GM18873 (cell line): Measurements from ENCODE around the gene KIAA2012.

ENCODE experiments used
- ATAC-seq: cut with Tn5 transposase; IDR thresholded peaks from one replicate; pipeline ENCODE4 v1.9.1; 2021; ENCODE audit warnings: mild to moderate bottlenecking, moderate library complexity, moderate number of reproducible peaks; ENCODE audit not compliant: unreplicated experiment, low FRiP score

Gene KIAA2012

DNA sequence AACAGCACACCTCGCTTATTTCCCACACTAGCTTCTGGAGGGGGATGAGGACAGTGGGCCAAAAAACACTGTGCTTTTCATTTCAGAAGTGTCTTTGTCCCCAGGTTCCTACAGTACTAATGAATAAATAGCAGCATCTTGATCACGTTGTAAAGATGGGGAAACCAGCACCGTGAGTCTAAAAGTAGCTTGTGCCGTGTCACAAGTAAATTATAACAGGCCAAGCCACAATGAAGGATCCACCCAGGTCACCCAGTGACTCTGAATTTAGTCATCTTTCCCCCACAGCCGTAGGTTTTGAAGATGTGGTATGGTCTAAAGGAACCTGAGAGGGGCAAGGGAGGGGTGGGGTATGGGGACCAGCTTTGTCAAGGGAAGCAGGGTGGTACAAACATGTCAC lies 30.6 kb upstream of the KIAA2012 start:
- ATAC-seq, result no peak

DNA sequence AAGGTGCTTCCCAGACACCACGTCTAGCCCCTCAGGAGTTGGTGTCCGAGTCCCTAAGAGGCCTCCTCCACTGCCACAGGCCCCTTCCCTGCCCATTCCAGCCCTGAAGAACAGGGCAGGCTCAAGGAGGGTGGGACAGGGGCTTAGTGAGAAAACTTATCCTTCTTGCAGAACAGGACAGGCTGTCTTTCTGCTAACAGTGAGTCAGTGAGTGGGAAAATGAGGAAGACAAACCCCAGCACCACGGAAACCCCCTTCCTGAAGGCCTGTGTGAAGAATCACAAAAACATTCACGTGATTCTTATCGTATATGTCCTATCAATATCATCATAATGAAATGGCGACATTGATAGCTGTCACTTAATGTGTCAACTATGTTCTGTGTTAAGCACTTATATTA lies 29.6 kb upstream of the KIAA2012 start:
- ATAC-seq, result no peak

DNA sequence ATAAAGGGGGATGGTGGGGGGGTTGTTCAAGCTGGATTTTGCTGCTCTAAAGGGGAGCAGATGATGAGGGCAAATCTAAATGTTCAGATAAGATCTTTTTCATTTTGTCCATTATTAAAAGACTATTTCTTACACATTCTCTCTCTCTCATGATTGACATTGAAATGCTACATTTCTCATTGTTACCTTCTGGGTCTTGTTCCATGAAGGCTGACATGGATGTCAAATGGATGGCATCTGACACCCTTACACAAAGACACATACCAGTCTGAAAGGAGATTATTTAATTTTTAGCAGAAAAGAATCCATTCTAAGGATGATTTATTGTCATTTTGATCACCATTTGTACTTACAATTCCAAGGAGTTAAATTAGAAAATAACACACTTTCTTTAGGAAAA lies 28.3 kb upstream of the KIAA2012 start:
- no peak for ATAC-seq

DNA sequence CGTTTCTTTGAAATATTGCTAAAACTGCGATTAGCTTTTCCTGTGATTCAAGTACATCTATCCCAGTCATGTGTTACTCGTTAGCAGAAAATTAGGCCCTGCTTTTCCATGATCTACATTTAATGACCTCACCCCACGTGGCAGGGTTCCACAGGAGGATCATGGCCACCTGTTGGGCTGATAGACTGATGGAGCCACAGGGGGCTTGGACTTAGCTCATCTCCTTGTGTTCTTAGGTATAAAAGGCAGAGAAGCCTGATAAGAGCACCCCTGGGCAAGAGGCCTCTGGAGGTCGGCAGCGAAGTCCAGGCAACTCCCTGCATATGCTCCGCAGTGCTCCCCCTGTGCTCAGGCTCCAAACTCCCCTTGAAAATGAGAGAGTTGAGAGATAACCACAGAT lies 26.5 kb upstream of the KIAA2012 start:
- no peak for ATAC-seq

DNA sequence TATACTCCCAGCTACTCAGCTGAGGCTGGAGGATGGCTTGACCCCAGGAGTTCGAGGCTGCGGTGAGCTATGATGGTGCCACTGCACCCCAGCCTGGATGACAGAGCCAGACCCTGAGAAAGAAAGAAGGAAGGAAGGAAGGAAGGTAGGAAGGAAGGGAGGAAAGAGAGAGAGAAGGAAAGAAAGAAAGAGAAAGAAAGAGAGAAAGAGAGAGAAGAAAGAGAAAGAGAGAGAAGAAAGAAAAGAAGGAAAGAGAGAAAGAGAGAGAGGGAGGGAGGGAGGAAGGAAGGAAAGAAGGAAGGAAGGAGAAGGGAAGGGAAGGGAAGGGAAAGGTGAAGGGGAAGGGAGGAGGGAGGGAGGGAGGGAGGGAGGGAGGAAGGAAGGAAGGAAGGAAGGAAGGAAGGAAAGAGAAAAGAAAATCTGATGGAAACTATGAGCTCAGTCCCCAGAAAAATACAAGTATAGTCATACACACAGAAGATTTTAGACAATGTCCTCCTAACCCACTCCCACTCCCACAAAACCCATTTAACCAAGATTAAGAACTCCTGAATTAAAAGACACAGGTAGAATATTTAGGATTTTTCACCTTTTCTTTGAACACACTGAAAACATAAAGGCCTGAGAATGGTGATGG lies 23.8 kb upstream of the KIAA2012 start:
- ATAC-seq, result no peak

DNA sequence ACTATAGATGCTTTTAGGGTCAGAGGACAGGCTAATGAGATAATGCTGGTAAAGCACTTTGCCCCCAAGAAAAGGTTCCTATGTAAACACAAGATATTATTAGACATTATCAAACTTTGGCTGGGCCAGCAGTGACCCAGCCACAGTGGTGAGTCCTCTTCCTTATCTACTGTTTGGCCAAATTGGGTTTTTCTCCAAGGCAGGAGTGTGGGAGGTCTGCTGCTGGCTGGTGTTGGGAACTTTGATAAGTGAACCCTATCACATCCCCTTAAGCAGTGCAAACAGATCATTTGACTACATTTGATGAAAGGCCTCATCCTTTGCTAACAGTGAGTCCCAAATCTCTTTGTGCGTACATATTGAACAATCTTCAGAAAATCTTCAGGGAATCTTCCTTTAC lies 23.2 kb upstream of the KIAA2012 start:
- no peak for ATAC-seq

DNA sequence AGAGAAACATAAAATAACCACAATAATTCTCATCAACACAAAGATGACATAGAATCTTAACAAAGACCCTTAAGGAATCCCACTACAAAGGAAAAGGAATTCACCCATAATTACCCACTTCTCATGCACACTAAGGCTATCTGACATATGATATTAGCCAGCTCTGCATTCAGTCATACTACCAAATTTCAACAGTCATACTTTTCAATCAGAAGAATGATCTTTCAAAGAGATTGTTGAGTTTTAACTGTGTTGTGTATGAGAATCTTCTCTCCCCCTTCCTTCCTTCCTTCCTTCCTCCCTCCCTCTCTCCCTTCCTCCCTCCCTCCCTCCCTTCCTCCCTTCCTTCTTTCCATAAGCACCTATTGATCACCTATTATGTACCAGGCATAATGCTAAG lies 22.4 kb upstream of the KIAA2012 start:
- no peak for ATAC-seq

DNA sequence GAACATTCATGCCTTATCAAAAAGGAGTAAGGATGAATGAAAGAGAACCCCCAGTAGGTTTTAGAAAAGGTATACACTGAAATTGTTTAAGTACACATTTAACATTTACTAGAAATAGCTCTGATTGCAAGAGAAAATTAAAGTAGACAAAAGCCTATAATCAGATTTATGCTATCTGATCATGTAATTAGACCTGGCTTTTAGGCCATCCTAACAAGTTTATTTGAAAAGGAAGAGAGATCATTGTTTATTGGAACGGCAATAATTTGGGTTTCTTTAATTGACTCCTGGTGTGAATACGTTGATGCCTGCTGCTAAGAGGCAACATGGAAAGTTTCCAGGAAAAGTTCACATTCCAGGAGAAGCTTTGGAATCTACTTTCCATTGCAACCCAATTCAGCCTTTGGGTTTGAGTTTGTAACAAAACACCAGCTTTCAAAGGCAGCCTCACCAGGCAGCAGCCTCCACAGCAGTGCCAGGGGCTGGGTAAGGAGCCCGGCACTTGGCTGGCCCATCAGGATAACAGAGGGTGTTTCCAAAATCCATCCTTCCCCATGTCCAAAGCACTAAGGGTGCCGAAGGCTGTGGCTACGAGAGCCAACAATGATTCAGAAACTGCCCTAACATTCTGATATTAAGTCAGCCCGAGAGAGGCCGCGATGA lies 21.4 kb upstream of the KIAA2012 start:
- ATAC-seq, result no peak

DNA sequence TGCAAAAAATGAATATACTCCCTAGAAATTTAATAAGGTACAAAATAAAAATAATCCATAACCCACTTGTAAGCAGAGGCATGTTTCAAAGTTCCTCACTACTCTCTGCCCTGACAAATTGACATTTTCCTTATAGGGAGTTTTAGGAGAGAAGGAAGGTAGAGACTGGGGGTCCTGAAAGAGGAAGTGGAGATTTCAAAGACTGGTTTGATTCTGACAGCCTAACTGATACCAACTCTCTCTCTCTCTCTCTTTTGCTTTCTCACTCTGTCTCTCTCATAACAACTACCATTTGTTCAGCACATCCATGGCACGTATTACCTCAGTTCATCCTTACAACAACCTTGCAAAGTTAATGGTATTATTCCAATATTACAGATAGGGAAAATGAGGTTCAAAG lies 20.8 kb upstream of the KIAA2012 start:
- ATAC-seq, result no peak

DNA sequence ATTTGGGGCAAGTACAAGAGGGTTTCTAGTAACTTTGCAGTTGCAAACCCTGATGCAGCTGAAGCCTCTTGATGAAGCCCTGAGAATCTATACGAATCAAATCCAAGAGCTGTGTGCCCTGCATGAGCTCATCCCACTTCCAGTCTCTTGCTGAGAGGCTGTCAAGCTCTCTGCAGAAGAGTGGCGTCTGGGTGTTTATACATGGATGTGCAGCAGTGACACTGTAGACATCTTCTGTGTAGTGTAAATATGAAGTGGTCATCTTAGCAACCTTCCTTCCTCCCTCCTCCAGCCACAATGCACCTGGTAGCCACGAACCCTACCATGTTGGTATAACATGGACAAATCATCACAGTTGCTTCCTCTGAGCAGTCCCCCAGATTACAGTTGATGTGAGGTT lies 18.4 kb upstream of the KIAA2012 start:
- ATAC-seq, result no peak

DNA sequence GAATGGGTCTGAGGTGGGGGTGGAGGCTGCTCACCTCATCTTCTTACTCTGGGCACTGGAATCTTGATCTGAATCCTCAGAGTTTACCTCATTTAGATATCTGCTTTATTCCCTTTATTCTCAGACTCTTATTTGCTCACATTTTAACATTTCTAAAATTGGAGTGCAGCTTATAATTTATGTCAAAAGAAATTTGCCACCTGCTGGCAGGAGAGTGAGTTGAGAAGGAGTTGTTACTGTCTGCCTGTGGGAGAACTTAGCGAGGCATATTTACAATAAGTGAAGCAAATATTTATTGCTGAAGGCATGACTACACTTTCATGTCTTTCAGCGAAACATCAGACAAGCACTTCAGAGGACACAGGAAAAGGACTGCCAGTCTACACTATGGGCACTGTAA lies 16.4 kb upstream of the KIAA2012 start:
- no peak for ATAC-seq

DNA sequence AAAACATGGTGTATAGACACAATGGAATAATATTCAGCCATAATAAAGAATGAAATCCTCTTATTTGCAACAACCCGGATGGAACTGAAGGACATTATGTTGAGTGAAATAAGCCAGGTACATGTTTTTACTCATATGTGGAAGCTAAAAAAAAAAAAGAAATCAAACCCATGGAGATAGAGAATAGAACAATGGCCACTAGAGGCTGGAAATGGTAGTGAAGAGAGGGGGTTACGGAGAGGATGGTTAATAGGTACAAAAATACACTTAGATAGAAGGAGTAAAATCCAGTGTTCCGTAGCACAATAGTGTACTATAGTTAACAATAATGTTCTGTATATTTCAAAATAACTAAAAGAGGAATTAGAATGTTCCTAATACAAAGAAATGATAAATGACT lies 12.8 kb upstream of the KIAA2012 start:
- ATAC-seq, result no peak

DNA sequence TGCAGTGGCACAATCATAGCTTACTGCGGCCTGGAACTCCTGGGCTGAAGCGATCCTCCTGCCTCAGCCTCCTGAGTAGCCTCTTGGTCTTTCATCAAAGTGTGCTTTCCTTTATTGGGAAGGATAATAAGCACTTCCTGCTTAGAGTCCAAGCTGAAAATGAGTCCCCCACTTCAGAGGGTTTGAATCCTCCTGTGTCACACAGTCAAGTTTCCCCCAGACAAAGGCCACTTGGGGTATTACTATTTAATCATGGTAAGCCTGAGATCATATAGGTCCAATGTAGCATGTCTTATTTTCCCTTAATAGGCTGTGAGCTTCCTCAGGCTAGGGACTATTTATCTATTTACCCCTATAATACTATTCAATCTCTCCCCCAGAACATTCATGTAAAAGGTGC lies 11.4 kb upstream of the KIAA2012 start:
- no peak for ATAC-seq

DNA sequence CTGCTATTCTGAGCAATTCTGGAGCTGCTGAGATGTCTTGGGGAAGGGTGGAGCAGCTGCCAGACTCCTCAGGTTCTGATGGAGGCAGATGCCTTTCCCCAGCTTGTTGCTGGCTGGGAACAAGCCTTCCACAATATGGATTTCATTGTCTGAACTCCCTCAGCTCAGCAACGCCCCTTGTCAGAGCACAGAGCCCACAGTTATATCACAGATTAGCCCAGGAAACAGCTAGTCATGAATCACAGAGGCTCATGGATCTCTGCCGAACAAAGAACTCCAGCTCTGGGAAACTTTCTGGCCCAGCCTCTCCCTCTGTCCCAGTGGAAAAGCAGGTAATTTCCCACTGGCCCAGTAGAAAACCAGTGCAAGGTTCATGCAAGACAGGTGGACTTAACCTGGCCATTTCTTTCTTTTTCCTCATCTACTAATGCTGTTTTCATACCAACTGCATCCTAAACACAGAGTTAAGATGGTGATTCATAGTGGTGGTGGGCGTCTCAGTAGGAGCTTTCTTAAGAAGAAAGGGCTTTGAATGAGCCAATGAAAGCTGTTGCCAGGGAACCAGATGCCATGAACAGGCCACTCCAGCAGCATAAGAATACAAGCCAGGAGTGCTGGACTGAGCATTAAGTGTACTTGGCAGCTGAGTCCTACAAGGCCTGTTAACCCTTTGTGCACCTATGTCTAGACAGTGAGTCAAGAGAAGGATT lies 8.7 kb upstream of the KIAA2012 start:
- ATAC-seq, result no peak

DNA sequence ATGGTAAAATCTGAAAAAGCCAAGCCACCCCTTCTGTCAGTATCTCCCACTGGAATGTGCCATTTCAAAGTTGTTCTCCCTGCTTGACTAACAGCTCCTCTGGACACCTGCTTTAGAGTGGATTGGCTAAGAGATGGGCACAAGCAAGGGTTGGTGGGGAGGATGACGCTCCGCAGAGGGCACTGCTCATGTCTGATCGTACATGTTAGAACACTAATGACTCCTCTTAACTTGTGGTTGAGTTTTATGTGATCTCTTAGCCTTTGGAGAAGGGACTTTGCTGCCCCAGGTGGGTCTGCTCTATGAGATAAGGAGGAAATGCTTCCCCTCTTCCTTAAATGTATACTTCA lies 8.2 kb upstream of the KIAA2012 start:
- no peak for ATAC-seq

DNA sequence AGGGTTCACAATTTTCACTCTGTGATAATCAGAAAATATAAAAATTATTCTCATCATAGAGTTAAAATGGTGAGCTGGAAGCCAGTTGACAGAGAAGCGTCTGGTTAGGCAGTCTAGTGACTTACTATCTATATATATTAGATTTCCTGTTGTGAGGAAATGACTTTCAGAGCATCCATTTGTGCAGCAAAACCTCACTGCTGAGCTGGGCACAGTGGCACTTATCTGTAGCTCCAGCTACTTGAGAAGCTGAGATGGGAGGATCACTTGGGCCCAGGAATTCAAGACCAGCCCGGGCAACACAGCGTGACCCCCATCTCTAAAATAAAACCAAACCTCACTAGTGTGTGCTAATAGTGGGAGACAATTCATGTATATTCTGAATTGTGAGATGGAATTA lies 7.2 kb upstream of the KIAA2012 start:
- ATAC-seq, result no peak

DNA sequence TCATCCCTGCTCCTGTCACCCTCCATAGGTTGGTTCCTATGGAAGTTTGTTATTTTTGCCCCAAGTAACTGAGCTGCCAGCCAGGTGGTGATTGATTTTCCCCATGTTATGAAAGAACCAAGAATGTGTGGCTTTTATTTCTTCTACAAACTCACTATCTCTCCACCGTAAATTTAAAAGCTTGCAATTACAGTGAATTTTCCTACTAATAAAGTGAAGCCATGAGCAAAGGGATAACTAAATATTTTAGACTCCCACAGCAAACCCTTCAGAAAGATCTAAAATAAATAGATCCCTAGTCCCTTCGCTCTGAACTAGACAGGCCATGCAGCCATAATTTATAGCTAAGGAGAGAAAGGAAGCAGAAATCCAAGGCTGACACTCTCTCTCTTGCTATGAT lies 6.2 kb upstream of the KIAA2012 start:
- ATAC-seq, result no peak

DNA sequence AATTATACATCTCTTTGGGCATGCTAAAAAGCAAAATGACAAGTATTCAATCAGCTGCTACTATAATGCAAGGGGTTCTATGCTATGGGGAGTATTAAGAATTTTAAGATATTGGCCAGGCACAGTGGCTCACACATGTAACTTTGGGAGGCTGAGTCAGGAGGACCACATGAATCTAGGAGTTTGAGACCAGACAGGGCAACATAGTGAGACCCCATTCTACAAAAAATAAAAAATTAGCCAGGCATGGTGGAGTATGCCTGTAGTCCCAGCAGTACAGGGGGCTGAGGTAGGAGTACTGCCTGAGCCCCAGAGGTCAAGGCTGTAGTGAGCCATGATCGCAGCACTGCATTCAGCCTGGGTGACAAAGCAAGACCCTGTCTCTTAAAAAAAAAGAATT lies 5.5 kb upstream of the KIAA2012 start:
- no peak for ATAC-seq

DNA sequence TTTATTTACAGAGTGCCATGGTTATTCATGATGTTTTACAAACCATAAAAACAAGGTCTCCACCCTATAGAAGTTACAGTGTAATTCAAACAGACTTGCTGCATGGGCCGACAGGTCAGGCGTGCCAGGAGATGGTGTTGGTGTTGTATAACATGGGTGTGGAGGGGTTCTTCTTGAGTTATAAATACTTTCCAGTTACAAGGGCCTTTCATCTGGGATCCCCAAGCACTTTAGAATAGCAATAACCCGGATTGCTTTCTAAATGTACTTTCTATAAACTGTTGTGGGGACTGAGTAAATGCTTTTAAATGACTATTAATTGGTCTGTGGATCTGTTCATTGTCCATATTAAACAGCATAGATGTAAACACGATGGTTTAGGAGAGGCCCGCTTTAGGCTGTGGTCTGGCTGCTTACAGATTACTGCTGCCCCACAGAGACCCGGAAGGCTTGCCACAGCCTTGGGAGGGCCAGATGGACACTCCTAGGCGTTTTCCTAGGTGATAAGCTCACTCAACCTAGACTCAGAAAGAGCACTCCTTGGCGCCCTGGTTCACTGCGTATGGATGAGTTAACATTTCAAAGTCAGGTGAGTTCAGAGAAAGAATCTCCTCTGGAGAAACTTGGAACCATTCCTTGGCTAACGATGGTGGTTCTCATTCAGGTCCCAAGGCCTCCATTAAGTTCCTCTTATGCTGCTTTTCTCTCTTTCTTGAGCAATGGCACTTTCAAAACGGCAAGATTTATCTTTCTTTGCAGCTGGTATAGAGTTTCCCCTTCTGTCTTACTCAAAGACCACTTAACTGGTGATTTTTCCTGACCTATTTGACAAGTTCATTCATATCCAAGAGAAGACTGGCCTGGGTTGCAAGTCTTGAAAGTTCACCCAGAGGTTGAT lies 3.6 kb upstream of the KIAA2012 start:
- no peak for ATAC-seq

DNA sequence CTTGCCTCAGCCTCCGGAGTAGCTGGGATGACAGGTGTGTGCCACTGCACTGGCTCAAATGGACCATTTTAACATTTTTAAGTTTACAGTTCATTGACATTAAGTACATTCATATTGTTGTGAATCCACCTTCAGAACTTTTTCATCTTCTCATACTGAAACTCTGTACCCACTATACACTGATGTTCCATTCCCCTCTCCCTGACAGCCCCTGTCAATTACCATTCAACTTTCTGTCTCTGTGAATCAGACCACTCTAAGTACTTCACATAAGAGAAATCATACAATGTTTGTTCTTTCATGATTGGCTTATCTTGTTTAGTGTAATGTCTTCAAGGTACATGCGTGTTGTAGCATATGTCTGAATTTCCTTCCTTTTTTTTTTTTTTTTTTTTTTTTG lies 1.9 kb upstream of the KIAA2012 start:
- ATAC-seq, result no peak

DNA sequence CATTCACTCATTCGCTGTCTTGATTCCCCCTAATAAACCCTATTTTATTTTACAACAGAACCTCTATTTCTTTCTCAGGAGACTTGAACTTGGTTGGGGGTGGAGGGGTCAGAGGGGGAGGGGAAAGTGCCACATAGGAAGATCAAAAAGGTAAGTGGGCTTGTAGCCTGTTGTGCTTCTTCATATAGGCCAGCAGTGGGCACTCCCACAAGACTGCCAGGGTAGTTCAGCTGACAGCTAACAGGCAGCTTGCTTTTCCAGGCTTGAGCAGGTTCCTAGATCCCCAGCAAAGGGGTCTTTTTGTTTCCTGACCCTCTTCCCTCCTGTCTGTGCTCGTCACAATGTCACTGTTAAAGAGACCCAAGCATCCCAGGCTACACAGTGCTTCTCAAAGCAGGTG lies 829 bp upstream of the KIAA2012 start:
- ATAC-seq, result no peak
